ENCODE data around the gene SLC27A2.
"Not testable (repeated sequence)": the region's sequence is repeated elsewhere in the genome, so short reads cannot be mapped to it uniquely, and the experiment has no call there.

Gene SLC27A2

DNA sequence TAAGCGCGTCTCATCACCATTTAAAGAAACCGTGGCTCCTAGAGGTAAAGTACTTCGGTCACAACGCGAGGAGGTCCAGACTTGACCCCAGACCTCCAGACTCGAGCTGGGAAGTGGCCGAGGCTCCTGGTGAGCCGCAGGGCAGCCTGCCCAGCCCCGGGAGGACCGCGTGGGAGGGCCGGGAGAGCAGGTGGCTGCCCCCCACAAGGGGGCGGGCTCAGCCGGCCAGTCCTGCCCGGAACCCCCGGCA is at the start of gene SLC27A2:
Gene SLC27A2 (plus strand): TSS at position 228 of the 250 bp plus-strand sequence. CDS start 232 bp downstream, outside the sequence.
- DNase-seq, result no peak

DNA sequence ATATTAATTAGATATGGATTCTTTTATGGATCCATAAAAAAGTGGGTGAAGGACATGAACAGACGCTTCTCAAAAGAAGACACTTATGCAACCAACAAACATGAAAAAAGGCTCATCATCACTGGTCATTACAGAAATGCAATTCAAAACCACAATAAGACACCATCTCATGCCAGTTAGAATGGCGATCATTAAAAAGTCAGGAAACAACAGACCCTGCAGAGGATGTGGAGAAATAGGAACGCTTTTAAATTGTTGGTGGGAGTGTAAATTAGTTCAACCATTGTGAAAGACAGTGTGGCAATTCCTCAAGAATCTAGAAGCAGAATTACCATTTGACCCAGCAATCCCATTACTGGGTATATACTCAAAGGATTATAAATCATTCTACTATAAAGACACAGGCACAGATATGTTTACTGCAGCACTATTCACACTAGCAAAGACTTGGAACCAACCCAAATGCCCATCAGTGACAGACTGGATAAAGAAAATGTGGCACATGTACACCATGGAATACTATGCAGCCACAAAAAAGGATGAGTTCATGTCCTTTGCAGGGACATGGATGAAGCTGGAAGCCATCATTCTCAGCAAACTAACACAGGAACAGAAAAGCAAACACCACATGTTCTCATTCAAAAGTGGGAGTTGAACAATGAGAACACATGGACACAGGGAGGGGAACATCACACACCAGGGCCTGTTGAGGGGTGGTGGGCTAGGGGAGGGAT is 49.6 kb upstream of the SLC27A2 start:
- DNase-seq, result not testable (repeated sequence)

DNA sequence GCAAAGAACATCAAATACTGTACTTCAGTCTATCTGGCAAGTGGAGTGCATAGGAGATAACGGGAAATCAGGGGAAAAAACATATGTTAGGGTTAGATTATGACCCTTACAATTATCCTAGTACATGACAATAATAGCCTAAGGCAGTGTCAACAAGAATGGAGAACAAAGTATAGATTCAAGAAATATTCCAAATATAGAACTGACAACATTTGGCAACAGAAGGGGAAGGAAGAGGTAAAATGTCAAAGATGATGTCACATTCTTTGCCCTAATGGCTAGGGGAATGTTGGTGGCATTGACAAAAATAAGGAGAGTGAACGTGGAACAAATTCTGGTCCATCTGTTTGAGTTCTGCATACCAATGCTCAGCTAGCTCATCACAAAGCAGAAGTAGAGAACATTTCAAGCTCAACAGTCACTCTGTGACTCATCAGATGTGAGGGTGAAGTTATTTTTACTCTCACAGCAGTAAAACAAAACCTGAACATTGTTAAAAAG is 47.4 kb upstream of the SLC27A2 start:
- no peak for DNase-seq

DNA sequence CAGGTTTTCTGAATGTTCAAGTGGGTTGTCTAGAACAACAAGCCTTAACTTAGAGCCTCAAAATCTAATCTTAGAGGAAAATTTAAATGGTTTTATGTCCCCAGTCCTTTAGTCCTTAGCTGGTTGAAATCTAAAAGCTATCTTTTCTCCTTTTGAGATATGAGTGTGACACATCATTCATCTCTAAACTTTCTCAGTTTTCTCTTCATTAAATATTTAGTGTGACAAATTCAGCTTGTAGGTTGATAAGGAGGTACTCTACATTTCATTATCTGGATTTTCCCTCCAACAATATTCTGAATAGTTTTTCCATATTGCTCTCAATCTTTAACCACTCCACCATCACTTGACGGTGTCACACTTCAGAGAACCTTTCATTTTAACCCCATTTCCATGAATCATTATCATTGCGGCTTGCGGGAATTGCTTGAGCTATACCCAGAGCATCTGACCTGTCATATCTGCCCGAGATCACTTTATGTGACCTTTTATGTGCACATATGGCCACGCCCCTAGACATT is 46.9 kb upstream of the SLC27A2 start:
- no peak for DNase-seq

DNA sequence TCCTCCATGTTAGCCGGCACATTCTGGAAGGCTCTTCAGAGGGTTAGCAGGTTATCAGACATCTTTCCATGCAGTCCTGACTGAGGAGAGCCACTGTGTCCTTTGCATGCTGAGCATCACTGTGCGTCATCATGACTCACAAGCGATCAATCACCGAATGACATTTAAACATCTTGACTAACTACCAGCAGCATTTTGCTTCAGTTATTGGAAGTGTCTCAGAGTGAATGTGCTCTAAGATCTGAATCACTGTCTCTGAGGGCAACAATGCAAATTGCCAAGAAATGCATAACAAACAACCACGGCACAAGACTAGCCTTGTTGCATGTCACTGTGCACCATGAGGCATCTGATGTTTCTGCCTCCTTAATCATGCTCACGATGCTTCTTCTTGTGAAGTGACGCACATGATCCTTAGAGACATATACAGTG is 44.6 kb upstream of the SLC27A2 start:
- DNase-seq, result no peak

DNA sequence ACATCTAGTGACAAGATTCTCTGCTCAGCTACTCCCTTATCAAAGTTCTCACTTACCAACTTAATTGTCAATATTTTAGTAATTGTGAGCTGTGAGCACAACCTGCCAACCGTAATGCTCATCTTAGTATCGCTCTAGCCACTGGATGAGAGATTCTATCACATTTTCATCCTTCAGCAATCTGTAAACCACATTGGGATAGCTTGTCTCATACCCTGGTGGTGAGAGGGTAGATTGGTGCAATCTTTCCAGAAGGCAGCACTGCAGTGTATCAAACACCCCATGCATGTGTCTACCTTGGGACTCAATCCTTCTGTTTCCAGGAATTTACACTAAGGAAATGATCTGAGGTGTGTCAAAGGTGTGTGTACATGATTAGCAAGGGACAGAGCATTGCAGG is 44.1 kb upstream of the SLC27A2 start:
- DNase-seq, result no peak

DNA sequence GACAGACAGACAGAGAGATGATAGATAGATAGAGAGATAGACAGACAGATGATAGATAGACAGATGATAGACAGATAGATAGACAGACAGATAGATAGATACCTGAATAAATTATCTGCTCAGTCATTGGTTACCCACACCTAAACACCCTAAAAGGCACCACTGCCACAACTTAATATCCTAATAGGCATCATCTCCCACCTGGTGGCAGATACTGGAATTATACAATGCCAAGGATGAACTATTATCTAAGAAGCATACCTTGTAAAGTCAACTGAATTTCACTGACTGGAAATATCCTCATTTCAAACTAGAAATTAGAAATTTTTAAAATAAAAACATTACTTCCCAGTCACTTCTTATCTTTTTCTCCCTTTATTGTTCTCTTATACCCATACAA is 43.6 kb upstream of the SLC27A2 start:
- no peak for DNase-seq

DNA sequence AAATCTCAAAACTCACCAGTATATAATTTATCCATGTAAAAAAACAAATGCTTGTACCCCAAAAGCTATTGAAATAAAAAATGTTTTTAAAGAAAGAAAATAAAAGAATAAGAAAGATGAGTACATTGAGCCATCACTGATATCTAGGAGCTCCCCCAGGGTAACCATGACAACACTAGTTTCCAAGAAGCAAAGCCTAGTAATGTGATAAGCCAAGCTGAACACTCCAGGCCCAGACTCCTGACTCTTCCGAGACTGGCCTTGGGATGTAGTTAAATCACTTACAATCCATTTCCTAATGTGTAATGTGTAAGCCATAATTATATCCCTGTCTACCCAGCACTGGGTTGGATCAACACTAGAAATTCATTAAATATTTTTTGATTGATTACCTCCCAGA is 41.9 kb upstream of the SLC27A2 start:
- DNase-seq, result no peak

DNA sequence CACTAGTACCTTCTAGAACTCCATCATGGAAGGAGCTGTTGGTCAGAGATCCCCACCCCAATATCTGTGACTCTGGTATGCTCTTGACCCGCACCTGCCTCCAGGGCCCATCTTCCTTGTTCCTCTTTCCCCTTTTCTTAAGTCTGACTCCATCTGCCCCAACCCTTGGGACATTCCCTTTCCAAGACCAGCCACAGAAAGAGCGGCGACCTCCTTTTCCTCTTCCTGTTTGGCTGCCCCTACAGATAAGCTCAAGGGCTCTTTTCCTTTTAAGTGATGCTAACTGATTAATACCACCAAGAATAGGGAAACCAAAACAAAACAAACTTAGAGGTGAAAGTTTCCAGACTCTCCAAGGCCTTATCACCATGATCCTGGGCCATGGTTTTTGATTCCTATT is 41.0 kb upstream of the SLC27A2 start:
- no peak for DNase-seq

DNA sequence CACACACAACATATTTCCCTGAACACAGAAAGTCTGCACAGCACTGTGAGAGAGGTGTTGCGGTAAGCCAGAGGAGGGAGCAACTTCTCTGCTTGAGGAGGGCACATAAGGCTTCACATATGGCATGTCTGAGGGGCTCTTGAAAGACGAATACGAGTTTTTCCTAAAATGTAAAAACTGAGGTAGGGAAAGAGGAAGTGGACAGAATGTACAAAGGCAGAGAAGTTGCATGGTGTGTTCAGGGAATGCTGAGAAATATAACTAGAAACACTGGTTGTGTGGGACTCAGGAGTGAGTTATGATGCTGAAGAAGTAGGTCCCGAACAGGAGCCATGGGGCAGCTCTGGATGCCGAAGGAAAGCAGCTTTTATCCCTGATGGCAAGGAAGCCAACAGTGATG is 40.1 kb upstream of the SLC27A2 start:
- no peak for DNase-seq

DNA sequence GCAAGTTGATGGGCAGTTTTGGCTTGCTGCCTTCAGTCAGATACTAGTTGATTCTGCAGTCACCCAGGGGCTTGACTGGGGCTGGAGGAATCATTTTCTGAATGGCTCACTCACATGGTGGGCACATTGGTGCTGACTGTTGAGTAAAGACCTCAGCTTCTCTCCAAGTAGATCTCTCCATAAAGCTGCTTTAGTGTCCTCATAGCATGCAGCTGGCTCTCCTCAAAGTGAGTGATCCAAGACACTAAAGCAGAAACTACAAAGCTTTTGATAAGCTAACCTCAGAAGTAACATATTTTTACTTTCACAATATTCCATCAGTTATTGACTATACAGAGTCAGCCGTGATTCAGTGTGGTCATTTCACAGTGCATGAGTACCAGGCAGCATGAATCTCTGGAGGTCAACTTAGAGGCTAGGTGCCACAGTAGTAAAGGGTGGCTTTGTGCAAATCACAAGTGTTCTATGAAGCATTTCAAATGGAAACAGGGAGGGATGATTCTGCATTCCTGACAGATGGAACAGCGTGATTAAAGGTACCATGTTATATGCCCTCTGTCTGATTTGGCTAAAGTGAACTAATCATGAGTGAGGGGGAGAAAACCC is 38.6 kb upstream of the SLC27A2 start:
- DNase-seq, result no peak

DNA sequence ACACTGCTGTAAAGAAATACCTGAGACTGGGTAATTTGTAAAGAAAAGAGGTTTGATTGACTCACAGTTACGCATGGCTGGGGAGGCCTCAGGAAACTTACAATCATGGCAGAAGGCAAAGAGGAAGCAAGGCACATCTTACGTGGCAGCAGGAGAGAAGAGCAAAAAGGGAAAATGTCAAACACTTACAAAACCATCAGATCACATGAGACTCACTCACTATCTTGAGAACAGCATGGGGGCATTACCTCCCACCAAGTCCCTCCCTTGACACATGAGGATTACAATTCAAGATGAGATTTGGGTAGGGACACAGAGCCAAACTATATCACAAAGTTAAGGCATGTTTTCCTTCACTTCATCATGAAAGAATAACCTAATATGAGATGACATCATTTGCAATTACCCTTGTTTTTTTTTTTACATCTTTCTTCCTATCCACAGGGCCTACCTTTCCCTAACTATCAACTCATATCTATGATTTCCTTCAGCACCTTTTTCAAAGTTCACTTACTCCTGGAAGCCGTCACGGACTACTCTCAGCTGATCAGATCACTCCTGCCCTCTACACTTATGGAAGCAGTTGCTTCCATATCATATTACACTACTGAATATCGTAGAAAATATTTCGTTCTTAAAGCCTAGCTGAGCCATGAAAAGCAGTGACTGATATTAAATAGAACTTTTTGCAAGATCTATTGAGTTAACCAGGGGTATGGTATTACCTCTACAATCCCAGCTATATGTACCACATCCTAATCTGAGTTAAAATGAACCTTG is 37.5 kb upstream of the SLC27A2 start:
- no peak for DNase-seq

DNA sequence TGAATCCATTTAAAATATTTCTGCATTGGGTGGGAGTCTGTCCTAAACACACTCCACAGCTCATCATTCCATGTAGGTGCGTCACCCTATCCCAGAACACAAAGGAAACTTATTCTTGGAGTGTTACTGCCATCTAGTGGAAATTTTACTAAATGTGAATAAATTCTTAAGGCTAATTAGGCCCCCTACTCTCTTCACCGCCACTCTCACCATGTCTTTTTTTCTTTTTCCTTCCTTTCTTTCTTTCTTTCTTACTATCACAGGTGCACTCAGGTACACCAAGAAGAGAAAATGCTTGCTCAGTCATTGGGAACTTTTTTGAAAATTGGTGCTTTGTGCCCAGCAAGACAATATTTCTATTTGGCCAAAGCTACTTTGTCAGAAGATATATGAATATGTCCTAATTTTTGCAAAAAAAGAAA is 36.5 kb upstream of the SLC27A2 start:
- peak; percentile 84 for DNase-seq

DNA sequence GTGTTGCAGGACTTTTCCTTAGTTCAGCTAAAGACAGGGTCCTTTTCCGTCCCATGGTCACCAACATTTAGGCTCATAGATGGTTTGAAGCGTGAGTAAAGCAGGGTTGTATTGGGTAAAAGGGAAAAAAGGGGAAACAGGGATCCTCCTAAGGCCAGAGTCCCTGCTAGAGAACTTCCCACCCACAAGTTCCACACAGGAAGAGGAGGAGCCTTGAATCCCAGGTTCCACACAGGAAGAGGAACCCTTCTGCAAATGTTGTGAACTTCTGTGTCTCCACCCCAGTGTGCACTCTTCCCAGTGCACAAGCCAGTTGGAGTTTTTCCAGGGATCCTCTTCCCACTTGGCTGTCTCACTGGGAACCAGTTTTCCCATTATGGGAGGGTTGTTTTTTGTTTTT is 35.4 kb upstream of the SLC27A2 start:
- no peak for DNase-seq

DNA sequence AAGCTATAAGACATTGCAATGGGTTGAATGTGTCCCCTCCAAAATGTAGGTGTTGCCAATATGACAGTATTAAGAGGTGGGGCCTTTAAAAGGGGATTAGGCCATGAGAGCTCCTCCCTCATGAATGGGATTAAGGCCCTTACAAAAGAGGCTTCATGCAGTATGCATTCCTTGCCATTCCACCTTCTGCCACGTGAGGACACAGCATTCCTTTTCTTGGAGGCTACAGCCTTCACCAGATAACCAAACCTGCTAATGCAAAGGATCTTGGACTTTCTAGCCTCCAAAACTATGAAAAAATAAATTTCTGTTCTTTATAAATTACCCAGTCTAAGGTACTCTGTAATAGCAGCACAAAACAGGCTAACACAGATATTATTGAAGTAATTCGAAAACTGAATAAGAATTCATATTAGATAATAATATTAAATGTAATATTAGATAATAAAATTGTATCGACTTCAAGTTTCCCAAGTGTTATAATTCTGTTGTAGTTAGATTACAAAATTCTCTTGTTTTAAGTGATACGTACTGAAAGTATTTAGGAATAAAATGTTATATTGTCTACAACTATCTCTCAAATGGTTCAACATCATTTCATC is 33.5 kb upstream of the SLC27A2 start:
- DNase-seq, result no peak

DNA sequence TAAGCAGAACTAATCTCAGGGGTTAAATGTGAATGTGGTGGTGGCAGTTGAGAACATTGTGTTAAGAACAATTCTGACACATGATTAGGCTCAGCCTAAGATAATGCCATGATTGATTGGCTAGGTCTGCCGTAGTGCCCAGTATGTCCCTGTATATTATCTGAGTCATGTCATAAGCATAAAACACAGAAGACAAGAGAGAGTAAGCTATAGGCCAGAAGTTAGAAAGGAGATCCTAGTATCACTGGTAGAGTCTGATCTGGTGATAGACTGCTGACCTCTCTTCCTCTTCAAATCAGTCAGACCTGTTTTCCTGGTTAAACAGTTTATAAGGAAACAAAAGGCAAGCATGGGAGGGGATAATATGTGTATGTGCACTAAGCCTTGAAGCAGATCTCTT is 32.9 kb upstream of the SLC27A2 start:
- no peak for DNase-seq

DNA sequence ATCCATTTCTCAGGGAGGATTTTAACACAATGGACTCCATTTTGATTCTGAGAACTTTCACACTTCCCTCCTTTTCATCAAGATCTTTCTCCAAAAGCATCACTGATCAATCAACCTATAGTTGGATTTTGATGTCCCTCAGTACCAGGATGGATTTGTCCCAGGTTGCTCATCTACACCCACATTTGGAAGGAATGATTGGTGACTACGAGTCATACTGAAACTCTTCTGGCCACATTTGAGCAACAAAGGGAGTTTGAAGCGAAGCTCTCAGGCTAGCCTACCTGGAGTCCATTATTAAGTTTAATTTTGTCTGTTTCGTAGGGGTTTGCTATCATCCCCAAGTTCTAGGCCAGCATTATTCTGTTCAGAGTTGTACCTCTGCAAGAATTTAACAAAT is 31.6 kb upstream of the SLC27A2 start:
- no peak for DNase-seq

DNA sequence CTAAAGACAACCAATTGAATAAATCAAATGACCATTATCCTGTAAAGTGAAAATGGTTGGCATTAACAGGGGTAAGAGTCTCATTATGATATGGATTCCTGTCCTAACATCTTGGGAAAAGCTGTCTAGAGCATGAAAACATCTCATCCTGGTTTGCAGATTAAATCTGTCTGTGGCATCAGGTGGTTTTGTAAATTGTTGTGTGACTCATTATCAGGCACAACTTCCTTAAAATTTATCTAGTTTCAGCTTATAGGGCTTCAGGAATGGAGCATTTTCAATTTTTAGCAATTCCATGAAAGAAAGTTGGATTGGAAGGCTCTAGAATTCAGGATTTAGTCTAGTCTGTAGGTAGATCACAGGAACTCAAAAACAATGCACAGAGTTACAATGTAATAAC is 31.1 kb upstream of the SLC27A2 start:
- no peak for DNase-seq

DNA sequence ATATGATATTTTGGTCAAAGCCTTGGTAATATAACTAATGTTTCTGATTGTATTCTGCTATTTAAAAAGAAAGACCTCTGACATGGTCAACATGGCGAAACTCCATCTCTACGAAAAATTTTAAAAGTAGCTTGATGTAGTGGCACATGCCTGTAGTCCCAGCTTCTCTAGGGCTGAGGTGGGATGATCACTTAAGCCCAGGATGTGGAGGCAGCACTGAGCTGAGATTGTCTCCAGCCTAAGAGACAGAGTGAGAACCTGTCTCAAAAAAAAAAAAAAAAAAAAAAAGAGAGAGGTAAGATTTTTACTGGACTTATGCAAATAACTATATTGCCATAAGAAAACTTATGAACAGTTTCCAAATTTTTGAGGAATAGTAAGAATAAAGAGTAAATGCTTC is 30.5 kb upstream of the SLC27A2 start:
- DNase-seq, result no peak

DNA sequence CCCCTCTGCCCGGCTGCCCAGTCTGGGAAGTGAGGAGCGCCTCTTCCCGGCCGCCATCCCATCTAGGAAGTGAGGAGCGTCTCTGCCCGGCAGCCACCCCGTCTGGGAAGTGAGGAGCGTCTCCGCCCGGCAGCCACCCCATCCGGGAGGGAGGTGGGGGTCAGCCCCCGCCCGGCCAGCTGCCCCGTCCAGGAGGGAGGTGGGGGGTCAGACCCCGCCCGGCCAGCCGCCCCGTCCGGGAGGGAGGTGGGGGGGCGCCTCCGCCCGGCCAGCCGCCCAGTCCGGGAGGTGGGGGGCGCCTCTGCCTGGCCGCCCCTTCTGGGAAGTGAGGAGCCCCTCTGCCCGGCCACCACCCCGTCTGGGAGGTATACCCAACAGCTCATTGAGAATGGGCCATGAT is 23.8 kb upstream of the SLC27A2 start:
- DNase-seq, result not testable (repeated sequence)

DNA sequence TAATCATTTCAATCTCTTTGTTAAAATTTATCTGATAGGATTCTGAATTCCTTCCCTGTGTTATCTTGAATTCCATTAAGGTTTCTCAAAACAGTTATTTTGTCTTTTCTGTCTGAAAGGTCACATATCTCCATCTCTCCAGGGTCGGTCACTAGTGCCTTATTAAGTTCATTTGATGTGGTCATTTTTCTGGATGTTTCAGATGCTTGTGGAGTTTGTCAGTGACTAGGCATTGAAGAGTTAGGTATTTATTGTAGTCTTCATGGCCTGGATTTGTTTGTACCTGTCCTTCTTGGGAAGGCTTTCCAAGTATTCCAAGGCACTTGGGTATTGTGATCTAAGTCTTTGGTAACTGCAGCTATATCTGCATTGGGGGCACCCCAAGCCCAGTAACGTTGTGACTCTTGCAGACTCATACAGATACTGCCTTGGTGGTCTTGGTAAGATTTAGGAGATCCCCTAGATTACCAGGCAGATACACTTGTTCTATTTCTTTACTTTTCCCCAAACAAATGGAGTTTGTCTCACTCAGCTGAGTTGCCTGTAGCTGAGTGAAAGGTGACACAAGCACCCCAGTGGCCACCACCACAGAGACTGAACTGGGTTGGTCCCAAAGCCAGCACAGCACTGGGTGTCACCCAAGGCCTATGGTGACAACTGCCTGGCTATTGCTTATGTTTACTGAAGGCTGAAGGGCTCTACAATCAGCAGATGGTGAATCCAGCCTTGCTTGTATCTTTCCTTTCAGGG is 18.9 kb upstream of the SLC27A2 start:
- DNase-seq, result no peak

DNA sequence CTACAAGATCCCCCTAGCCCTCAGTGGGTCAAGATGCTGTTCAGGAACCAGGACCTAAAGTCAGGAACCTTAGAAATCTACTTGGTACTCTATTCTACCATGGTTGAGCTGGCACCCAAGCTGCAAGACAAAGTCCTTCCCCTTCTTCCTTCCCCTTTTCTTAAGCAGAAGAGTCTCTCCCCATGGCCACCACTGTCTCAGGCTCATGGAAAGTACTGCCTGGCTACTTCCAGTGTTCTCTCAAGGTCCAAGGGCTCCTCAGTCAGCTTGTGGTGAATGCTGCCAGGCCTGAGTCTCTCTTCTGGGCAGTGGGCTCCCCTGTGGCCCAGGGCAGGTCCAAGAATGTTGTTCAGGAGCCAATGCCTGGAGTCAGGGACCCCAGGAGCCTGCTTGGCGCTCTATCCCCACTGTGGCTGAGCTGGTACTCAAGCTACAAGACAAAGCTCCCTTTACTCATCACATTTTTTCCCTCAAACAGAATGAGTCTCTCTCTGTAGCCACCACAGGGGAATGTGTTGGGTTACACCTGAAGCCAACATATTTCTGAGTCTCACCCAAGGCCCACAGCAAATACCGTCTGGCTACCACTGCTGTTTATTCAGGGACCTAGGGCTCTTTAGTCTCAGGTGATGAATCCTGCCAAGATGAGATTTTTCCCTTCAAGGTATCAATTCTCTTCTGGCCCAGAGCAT is 18.1 kb upstream of the SLC27A2 start:
- no peak for DNase-seq
